ENCODE results near the gene HIGD1C. TPM values are rescaled to one million over a fixed set of nuclear protein-coding genes. Genes with fewer than 3 reads are reported as not detected.
A peak's percentile ranks its signal among the peaks of the same experiment; 100 is the strongest.
"Not testable (repeated sequence)": the region's sequence is repeated elsewhere in the genome, so short reads cannot be mapped to it uniquely, and the experiment has no call there.

HIGD1C gene
- total RNA-seq, 2 donors from 2014 or later: not detected

DNA sequence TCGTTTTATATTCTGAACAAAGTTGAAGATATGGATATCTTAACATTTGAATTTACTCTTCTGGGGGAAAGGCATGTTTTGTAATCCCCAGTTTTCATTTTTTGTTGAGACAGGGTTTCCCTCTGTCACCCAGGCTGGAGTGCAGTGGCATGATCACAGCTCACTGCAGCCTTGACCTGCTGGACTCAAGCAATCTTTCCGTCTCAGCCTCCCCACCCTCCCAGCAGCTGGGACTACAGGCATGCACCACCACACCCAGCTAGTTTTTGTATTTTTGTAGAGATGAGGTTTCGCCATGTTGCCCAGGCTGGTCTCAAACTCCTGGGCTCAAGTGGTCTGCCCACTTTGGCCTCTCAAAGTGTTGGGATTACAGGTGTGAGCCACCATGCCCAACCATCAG, 25.4 kb upstream of the HIGD1C start:
- H3K9me3 Mint-ChIP-seq, H3K4me3 Mint-ChIP-seq: not testable (repeated sequence)

DNA sequence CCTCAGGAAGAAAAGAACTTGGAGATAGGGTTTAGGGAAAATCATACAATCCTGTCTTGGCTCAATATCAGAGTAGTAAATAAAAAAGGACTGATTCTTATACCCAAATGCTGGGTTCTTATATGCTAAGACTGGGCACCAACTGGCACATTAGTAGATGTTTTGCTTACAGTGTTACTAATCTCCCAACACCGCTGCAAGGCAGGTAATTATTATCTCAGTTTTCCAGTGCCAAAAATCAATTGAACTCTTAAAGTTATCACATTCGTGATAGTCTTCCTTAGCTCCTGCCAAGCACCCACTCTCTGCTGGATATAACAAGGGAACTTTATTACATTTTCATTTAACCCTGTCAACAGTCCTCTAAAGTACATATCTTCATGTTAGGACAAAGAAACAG, 25.0 kb upstream of the HIGD1C start:
- Mint-ChIP-seq H3K36me3 (ENCODE audit: low read depth) (no peaks in the 10 kb centered on the region), H3K4me1 (peaks cover 6% of the 10 kb centered on the region), H3K27me3 (no peaks in the 10 kb centered on the region), H3K27ac (peak overlapping the region; percentile 4), H3K9me3 (no peaks in the 10 kb centered on the region), H3K4me3 (no peak overlapping the region)
- ATAC-seq (replicated peaks): no peak

More for the DNA sequence above, 25.4 kb upstream of the HIGD1C start:
- H3K4me1 Mint-ChIP-seq; H3K27me3 Mint-ChIP-seq; H3K36me3 Mint-ChIP-seq (ENCODE audit: low read depth); ATAC-seq (replicated peaks); H3K27ac Mint-ChIP-seq: not testable (repeated sequence)

DNA sequence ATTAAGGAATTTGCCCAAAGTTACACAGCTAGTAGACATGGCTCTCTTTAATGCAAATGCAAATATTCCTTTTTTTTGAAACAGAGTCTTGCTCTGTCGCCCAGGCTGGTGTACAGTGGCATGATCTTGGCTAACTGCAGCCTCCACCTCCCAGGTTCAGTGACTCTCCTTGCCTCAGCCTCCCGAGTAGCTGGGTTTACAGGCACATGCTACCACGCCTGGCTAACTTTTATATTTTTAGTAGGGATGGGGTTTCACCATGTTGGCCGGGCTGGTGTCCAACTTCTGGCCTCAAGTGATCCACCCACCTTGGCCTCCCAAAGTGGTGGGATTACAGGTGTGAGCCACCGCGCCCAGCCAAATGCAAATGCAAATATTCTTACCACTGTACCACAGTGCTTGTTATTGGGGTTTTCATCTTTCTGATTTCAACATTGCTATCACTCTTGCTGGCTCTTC, 24.5 kb upstream of the HIGD1C start:
- Mint-ChIP-seq H3K27me3 (no peaks in the 10 kb centered on the region), H3K27ac (peak overlapping the region; percentile 4), H3K4me1 (peaks cover 6% of the 10 kb centered on the region), H3K36me3 (ENCODE audit: low read depth) (no peaks in the 10 kb centered on the region), H3K4me3 (no peak overlapping the region), H3K9me3 (no peaks in the 10 kb centered on the region)
- ATAC-seq (replicated peaks): no peak

DNA sequence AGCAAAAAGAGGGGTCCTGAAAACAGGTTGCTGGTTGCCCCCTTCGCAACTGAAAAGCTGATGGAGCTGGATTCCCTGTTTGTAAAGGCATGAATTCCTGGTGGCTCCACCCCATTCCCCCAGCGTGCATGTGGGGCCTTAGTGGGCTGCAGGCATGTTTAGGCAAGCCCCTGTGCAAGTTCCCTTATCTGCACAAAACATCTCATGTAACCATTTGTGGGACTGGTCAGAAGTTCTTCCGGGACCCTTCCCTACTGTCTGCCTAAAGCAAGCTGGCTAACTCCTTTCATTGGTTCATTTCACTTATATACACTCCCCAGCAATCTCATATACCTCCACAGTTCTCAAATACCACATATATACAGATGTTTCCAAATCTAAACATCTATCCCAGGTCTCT, 24.0 kb upstream of the HIGD1C start:
- Mint-ChIP-seq H3K4me1 (peaks cover 6% of the 10 kb centered on the region), H3K4me3 (no peak overlapping the region), H3K27ac (no peak overlapping the region), H3K9me3 (no peaks in the 10 kb centered on the region), H3K27me3 (no peaks in the 10 kb centered on the region), H3K36me3 (ENCODE audit: low read depth) (no peaks in the 10 kb centered on the region)
- ATAC-seq (replicated peaks): no peak

DNA sequence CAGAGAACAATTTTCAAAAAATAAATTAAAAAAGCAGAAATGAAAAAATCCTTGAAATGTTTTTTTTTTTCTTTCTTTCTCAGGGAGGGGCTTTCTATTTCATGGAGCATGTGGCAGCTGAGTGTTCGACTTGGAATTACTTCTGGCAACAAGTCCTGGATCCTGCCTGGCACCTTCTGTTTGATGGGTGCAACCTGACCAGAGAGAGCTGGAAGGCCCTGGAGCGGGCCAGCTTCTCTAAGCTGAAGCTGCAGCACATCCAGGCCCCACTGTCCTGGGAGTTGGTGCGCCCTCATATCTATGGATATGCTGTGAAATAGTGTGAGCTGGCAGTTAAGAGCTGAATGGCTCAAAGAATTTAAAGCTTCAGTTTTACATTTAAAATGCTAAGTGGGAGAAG, 22.5 kb upstream of the HIGD1C start:
- Mint-ChIP-seq H3K4me1 (no peaks in the 10 kb centered on the region), H3K27me3 (no peaks in the 10 kb centered on the region), H3K27ac (no peak overlapping the region), H3K9me3 (no peaks in the 10 kb centered on the region), H3K4me3 (no peak overlapping the region), H3K36me3 (ENCODE audit: low read depth) (no peaks in the 10 kb centered on the region)
- no peak for ATAC-seq (replicated peaks)

DNA sequence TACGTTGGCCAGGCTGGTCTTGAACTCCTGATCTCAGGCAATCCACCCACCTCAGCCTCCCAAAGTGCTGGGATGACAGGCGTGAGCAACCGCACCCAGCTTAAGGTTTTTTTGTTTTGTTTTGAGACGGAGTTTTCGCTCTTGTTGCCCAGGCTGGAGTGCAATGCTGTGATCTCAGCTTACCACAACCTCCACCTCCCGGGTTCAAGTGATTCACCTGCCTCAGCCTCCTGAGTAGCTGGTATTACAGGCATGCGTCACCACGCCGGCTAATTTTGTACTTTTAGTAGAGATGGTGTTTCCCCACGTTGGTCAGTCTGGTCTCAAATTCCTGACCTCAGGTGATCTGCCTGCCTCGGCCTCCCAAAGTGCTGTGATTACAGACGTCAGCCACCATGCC, 21.9 kb upstream of the HIGD1C start:
- not testable (repeated sequence) for H3K36me3 Mint-ChIP-seq (ENCODE audit: low read depth); H3K27ac Mint-ChIP-seq

DNA sequence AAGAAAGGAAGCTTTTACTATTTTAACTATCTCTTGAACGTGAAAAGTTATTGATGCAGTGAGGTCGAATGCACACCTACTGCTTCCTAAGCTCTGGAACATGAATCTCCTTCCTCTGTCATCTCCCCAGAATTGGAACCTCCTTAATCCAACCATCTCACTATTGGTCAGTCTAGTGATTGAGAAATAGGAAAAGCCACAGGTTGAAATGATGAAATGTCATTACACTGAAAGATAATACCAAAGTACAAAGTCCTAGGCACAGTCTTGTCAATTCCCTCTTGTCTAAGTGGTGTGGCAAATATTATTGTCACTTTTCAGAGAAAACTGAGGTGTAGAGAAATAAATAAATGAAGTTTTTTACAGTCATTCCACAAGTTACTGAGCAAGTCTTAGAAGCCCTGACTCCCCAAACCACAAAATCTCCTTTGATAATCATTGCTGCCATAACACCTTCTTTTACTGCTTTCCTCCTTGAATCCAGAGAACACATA, 19.5 kb upstream of the HIGD1C start:
- Mint-ChIP-seq H3K36me3 (ENCODE audit: low read depth) (no peaks in the 10 kb centered on the region), H3K9me3 (no peaks in the 10 kb centered on the region), H3K4me3 (no peak overlapping the region), H3K27me3 (no peaks in the 10 kb centered on the region), H3K27ac (no peak overlapping the region), H3K4me1 (no peaks in the 10 kb centered on the region)
- peak; percentile 39 for ATAC-seq (replicated peaks)

More for the DNA sequence above, 21.9 kb upstream of the HIGD1C start:
- ATAC-seq (replicated peaks): peak; percentile 80
- not testable (repeated sequence) for H3K27me3 Mint-ChIP-seq, H3K4me1 Mint-ChIP-seq, H3K4me3 Mint-ChIP-seq, H3K9me3 Mint-ChIP-seq

DNA sequence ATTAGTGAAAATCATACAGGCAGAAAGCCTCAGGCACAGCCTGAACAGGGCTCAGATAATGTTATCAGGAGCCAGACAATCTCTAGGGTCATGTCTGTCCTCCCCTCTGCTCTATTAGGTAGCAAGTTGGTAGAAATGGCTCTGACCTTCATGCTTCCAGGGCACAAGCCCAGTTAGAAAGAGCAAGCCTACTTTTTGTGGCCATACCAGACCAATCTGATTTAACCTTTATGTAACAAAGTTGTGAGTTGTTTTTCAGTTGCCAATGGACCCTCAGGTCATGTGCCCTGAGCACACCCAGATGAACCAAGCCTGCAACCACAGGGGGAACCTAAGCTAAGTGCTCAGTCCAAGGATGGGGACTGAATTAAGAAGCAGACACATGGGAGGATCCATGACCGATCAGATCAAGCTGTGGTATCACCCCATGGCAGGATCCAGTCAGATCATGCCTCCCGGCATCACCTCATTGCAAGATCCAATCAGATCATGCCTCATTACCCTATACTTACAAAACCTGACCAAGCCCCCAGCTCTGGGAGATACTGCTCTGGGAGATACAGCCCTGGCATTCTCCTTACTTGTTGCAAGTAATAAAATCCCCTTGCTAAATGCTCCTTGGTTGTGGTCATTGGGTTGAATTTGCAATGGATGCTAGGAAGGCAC, 18.8 kb upstream of the HIGD1C start:
- Mint-ChIP-seq H3K9me3 (no peaks in the 10 kb centered on the region), H3K27me3 (no peaks in the 10 kb centered on the region), H3K27ac (no peak overlapping the region), H3K36me3 (ENCODE audit: low read depth) (no peaks in the 10 kb centered on the region), H3K4me3 (no peak overlapping the region), H3K4me1 (no peaks in the 10 kb centered on the region)
- ATAC-seq (replicated peaks): no peak

DNA sequence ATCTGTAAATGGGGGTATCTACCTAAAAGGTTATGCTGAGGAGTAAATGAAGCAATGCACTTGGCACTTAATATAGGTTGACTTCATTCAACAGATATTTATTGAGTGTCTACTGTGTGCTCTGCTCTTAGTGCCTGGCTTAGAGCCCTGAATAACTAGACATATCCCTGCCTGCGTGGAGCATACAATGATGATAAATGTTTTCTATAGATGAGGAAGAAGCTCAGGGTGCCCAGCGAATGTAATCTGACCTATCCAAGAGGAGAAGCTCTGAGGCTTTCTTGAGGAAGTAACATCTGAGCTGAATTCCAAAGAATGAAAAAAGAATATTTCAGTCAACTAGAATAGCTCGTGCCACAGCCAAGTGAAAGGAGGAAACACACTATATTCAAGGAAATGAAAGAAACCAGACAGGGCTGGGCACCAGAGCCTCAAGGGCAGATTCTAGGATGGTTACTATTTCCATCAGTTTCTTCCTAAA, 17.9 kb upstream of the HIGD1C start:
- Mint-ChIP-seq H3K27ac (no peak overlapping the region), H3K36me3 (ENCODE audit: low read depth) (no peaks in the 10 kb centered on the region), H3K4me1 (no peaks in the 10 kb centered on the region), H3K27me3 (no peaks in the 10 kb centered on the region), H3K9me3 (no peaks in the 10 kb centered on the region), H3K4me3 (no peak overlapping the region)
- no peak for ATAC-seq (replicated peaks)

DNA sequence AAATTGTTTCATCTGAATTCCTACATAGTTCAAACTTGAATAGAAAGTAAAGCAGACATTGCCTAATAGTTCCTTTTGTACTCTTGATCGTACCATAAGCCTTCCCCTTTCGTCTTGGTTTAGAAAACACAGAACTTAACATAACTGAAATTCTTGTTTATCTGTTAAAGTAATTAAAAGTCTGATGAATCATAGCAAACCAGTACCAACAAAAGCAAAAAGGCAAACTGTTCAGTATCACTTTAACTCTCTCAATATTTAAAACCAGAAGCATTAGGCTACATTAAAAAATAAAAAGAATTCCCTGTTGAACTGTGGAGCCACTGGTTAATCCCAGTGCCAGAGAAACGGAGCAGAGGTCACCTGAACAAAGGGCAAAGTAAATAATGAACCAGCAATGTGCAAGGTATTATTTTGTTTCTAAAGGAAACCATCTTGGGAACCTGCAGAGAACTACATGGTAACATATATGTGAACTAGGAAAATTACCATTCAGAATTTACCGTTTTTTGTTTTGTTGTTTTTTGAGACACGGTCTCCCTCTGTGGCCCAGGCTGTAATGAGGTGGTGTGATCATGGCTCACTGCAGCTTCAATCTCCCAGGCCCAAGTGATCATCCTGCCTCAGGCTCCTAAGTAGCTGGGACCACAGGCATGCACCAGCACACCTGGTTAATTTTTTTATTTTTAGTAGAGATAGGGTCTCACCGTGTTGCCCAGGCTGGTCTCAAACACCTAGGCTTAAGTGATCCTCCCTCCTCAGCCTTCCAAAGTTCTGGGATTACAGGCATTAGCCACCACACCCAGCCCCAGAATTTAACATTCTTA, 17.1 kb upstream of the HIGD1C start:
- H3K4me1 Mint-ChIP-seq: no peaks in the 10 kb centered on the region
- no peak overlapping the region for H3K27ac Mint-ChIP-seq

DNA sequence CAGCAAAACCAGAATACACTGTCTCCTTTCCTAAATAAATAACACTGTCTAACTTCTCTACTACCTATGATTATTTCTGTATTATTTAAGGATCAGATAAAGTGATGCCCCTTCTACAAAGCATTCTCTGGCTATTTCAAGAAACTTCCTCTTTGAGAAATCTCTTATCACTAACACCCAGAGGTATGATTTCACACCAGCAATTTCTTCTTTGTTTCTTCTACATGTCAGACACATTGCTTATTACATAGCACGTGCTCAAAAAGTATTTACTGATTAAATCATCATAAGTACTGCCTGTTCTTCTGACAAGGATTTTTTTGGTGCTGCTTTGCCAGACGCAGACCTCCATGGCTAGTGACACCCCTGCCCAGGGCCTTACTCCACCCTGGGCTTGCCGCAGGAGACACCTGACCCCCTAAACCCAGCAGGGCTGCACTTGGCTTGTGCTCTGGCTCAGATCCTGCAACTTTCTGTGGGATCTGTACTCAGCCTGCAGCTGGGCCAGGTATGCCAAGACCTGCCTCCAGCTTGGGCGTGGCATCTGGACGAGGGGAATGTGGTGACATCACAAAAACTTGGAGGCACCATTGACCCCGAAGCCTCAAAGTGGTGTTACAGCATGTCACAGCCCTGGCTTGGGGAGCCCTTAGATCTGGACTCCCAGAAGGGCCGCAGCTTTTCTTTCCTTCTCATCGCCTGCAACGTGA, 15.4 kb upstream of the HIGD1C start:
- ATAC-seq (replicated peaks): no peak
- no peak overlapping the region for H3K27ac Mint-ChIP-seq
- H3K9me3 Mint-ChIP-seq: no peaks in the 10 kb centered on the region
- H3K4me1 Mint-ChIP-seq: no peaks in the 10 kb centered on the region
- H3K27me3 Mint-ChIP-seq: no peaks in the 10 kb centered on the region
- H3K4me3 Mint-ChIP-seq: no peak overlapping the region
- H3K36me3 Mint-ChIP-seq (ENCODE audit: low read depth): no peaks in the 10 kb centered on the region

More for the DNA sequence above, 17.1 kb upstream of the HIGD1C start:
- no peak for ATAC-seq (replicated peaks)
- no peaks in the 10 kb centered on the region for H3K27me3 Mint-ChIP-seq
- no peaks in the 10 kb centered on the region for H3K36me3 Mint-ChIP-seq (ENCODE audit: low read depth)
- no peaks in the 10 kb centered on the region for H3K9me3 Mint-ChIP-seq
- no peak overlapping the region for H3K4me3 Mint-ChIP-seq

DNA sequence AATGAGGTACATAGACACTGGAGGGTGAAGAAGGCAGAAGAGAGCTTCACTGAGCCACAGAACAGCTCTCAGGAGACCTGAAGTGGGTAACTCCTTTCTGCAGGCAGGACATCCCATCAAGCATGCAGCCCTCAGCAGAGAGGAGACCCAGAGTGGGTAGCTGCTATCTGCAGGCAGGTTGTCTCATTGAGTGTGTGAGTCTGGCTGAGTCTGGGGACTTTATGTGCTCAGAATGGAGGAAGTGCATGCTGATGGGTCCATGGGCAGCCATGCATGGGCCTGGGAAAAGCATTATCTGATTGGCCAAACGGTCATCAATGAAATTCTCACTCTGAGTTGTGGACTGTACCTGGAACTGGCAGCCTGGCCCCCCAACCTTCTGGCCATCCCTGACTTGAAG, 14.7 kb upstream of the HIGD1C start:
- no peak for ATAC-seq (replicated peaks)
- Mint-ChIP-seq H3K4me1 (no peaks in the 10 kb centered on the region), H3K27ac (no peak overlapping the region), H3K36me3 (ENCODE audit: low read depth) (no peaks in the 10 kb centered on the region), H3K4me3 (no peak overlapping the region), H3K27me3 (no peaks in the 10 kb centered on the region), H3K9me3 (no peaks in the 10 kb centered on the region)

DNA sequence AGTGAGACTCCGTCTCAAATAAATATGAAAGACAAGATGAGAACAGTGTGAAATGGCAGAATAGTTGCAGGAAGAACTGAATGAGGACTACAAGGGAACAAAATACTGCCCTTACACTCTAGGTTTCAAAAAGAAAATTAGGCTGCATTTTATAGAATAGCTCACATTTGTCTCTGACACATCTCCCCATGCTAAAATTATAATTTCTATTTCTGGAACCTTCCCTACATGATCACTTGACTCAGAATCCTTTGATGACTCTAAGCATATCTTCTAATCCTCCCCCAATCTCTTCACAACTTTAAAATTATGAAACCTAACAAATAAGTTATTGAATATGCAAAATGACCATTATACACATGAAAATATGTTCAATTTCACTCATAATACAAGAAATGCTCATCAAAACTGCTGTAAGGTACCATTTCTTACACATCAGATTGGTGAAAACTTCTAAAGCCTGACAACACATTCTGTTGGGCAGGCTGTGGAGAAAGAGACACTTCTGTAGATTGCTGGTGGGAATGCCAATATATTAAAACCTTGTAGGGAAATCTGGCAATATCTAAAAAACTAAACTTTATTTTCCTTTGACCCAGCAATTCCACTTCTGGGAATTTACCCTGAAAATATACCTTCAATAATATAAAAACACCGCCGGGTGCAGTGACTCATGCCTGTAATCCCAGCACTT, 4.3 kb upstream of the HIGD1C start:
- ATAC-seq (replicated peaks): no peak
- H3K27ac Mint-ChIP-seq: no peak overlapping the region
- H3K4me1 Mint-ChIP-seq: no peaks in the 10 kb centered on the region
- no peaks in the 10 kb centered on the region for H3K9me3 Mint-ChIP-seq
- peaks cover 3% of the 10 kb centered on the region for H3K27me3 Mint-ChIP-seq
- H3K4me3 Mint-ChIP-seq: no peak overlapping the region
- H3K36me3 Mint-ChIP-seq (ENCODE audit: low read depth): no peaks in the 10 kb centered on the region

DNA sequence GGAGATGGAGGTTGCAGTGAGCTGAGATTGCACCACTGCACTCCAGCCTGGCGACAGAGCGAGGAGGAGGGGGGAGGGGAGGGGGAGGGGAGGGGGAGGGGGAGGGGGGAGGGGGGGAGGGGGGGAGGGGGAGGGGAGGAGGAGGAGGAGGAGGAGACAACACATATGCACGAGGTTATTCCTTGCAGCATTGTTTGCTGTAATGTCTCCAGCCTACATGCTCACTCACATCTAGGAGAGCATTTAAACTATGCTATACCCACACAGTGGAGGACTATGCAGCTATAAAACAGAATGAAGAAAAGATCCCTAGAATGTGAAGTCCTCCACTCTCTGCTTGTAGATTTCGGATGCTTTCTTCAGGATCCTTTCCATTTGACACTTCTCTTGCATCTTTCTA, 3.5 kb upstream of the HIGD1C start:
- H3K4me1 Mint-ChIP-seq: no peaks in the 10 kb centered on the region
- H3K27me3 Mint-ChIP-seq: peaks cover under 1% of the 10 kb centered on the region
- H3K4me3 Mint-ChIP-seq: no peak overlapping the region
- no peak overlapping the region for H3K27ac Mint-ChIP-seq
- H3K36me3 Mint-ChIP-seq (ENCODE audit: low read depth): no peaks in the 10 kb centered on the region
- no peak for ATAC-seq (replicated peaks)
- no peaks in the 10 kb centered on the region for H3K9me3 Mint-ChIP-seq

All from activated T-helper 17 cell treated with anti-CD3 and anti-CD28 coated beads, Interleukin-2, amount 50 U/mL, for 72 hours (primary cell).